ENCODE measurements around the gene BPI.

The BPI gene

GRCh38 chr20:38295811-38296210 is 8.1 kb upstream of the BPI start:
- Histone ChIP-seq H3K4me2 (ENCODE audit: low read length) (no peak overlapping the region), H3K9ac (ENCODE audit: low read length) (no peak overlapping the region), H3K79me2 (ENCODE audit: insufficient read depth, low read length) (no peaks in the 10 kb centered on the region), H3F3A (ENCODE audit: insufficient read depth, low read length) (no peaks in the 10 kb centered on the region), H3K27me3 (ENCODE audit: insufficient read depth, low read length) (no peaks in the 10 kb centered on the region), H3K4me1 (ENCODE audit: insufficient read depth, low read length, severe bottlenecking) (no peaks in the 10 kb centered on the region), H3K9me2 (ENCODE audit: low read depth, low read length) (no peaks in the 10 kb centered on the region), H2AFZ (ENCODE audit: low read length) (no peak overlapping the region), H3K27ac (ENCODE audit: low read depth, low read length, poor library complexity, severe bottlenecking) (no peak overlapping the region), H3K9me3 (ENCODE audit: low read length) (no peaks in the 10 kb centered on the region), H3K4me3 (ENCODE audit: low read depth, low read length, poor library complexity, severe bottlenecking) (no peak overlapping the region), H3K36me3 (ENCODE audit: insufficient read depth, low read length) (no peaks in the 10 kb centered on the region), H4K20me1 (ENCODE audit: insufficient read depth, low read length) (no peaks in the 10 kb centered on the region)
- TF ChIP-seq EZH2 (IDR thresholded peaks at IDR 0.05; ENCODE audit: borderline replicate concordance, low read length) = no peak
- TF ChIP-seq CTCF (IDR thresholded peaks at IDR 0.05; ENCODE audit: low read length) = no peak

GRCh38 chr20:38296433-38296832 is 7.5 kb upstream of the BPI start:
- H3K27ac ChIP-seq (ENCODE audit: low read depth, low read length, poor library complexity, severe bottlenecking) = no peak overlapping the region

GRCh38 chr20:38297916-38298674 is 5.9 kb upstream of the BPI start:
- TF ChIP-seq CTCF (IDR thresholded peaks at IDR 0.05; ENCODE audit: low read length) = no peak
- no peak for TF ChIP-seq EZH2 (IDR thresholded peaks at IDR 0.05; ENCODE audit: borderline replicate concordance, low read length)
- H3K9me2 ChIP-seq (ENCODE audit: low read depth, low read length) = no peaks in the 10 kb centered on the region

More at GRCh38 chr20:38296433-38296832, 7.5 kb upstream of the BPI start:
- no peaks in the 10 kb centered on the region for H3K9me2 ChIP-seq (ENCODE audit: low read depth, low read length)
- H3K4me3 ChIP-seq (ENCODE audit: low read depth, low read length, poor library complexity, severe bottlenecking) = no peak overlapping the region
- H3K9ac ChIP-seq (ENCODE audit: low read length) = no peak overlapping the region
- no peaks in the 10 kb centered on the region for H3K9me3 ChIP-seq (ENCODE audit: low read length)
- H3K4me2 ChIP-seq (ENCODE audit: low read length) = no peak overlapping the region
- no peaks in the 10 kb centered on the region for H3K36me3 ChIP-seq (ENCODE audit: insufficient read depth, low read length)
- TF ChIP-seq CTCF (IDR thresholded peaks at IDR 0.05; ENCODE audit: low read length) (no peak), EZH2 (IDR thresholded peaks at IDR 0.05; ENCODE audit: borderline replicate concordance, low read length) (no peak)
- no peaks in the 10 kb centered on the region for H3K27me3 ChIP-seq (ENCODE audit: insufficient read depth, low read length)
- H3K4me1 ChIP-seq (ENCODE audit: insufficient read depth, low read length, severe bottlenecking) = no peaks in the 10 kb centered on the region
- H3K79me2 ChIP-seq (ENCODE audit: insufficient read depth, low read length) = no peaks in the 10 kb centered on the region
- H3F3A ChIP-seq (ENCODE audit: insufficient read depth, low read length) = no peaks in the 10 kb centered on the region
- no peaks in the 10 kb centered on the region for H4K20me1 ChIP-seq (ENCODE audit: insufficient read depth, low read length)
- H2AFZ ChIP-seq (ENCODE audit: low read length) = no peak overlapping the region

More at GRCh38 chr20:38297916-38298674, 5.9 kb upstream of the BPI start:
- Histone ChIP-seq H3K79me2 (ENCODE audit: insufficient read depth, low read length) (no peaks in the 10 kb centered on the region), H2AFZ (ENCODE audit: low read length) (no peak overlapping the region), H3K9me3 (ENCODE audit: low read length) (no peaks in the 10 kb centered on the region), H3K4me3 (ENCODE audit: low read depth, low read length, poor library complexity, severe bottlenecking) (no peak overlapping the region), H3K36me3 (ENCODE audit: insufficient read depth, low read length) (no peaks in the 10 kb centered on the region), H4K20me1 (ENCODE audit: insufficient read depth, low read length) (no peaks in the 10 kb centered on the region), H3K4me1 (ENCODE audit: insufficient read depth, low read length, severe bottlenecking) (no peaks in the 10 kb centered on the region), H3F3A (ENCODE audit: insufficient read depth, low read length) (no peaks in the 10 kb centered on the region), H3K4me2 (ENCODE audit: low read length) (no peak overlapping the region), H3K9ac (ENCODE audit: low read length) (no peak overlapping the region), H3K27me3 (ENCODE audit: insufficient read depth, low read length) (no peaks in the 10 kb centered on the region), H3K27ac (ENCODE audit: low read depth, low read length, poor library complexity, severe bottlenecking) (no peak overlapping the region)
